ENCODE data around the gene WDPCP.

- TF ChIP-seq POLR2AphosphoS5 (IDR thresholded peaks at IDR 0.05; ENCODE audit: low read depth, low read length) (no peak), POLR2A (IDR thresholded peaks at IDR 0.05; ENCODE audit: low read depth, low read length) (no peak), TAF1 (IDR thresholded peaks at IDR 0.05; ENCODE audit: borderline replicate concordance, low read depth, low read length) (no peak)
These were observed 506.9 kb downstream of the WDPCP start for GRCh38 chr2:63081404-63081803.
